A549 (cell line): Measurements from ENCODE around the gene FZD1. TPM values are rescaled to one million over a fixed set of nuclear protein-coding genes. Genes with fewer than 3 reads are reported as not detected.

ENCODE experiments used
- ATAC-seq, 2 experiments: fragments of 200-7000 bp in 1 of 2; fragments of >200 bp in 1 of 2; cut with Nextera tagmentation in 1 of 2; cut with Tn5 transposase in 1 of 2; 3 replicates each; pipeline versions ENCODE4 v1.8.0 to v1.9.1; 2018 to 2020; ENCODE audit warnings: mild to moderate bottlenecking in 1 of 2, moderate library complexity in 1 of 2
- CTCF ChIA-PET: fragments of 300-600 bp; sonication (Branson Sonifier 250); formaldehyde crosslinking; extraction: SDS; loops from one replicate; lab custom pipeline; 2021; ENCODE audit warnings: antibody characterized with exemption, inconsistent platforms; lab: Yijun Ruan, JAX
- POLR2A ChIA-PET: fragments of 350-600 bp; formaldehyde crosslinking; extraction: SDS; loops from one replicate; lab custom pipeline; 2021; ENCODE audit warnings: antibody characterized with exemption, inconsistent platforms; lab: Yijun Ruan, JAX
- DNase-seq, 2 experiments: peaks; one replicate each; pipeline versions ENCODE4 v3.0.0 to v3.0.0-alpha.2; 2011 to 2016; ENCODE audit warnings: low read depth in 1 of 2, low spot score in 1 of 2
- FAIRE-seq: peaks from 2 replicates; lab custom pipeline; 2011; peaks lifted over from hg19 to GRCh38; lab: Jason Lieb, UNC
- H3K27ac ChIP-seq, 2 experiments: fragments of >200 bp; sonication (Bioruptor Twin); formaldehyde crosslinking; 3 replicates each; pipeline ENCODE4 v1.5.1; 2016 to 2017
- H3K4me1 ChIP-seq: fragments of >200 bp; sonication (Bioruptor Twin); formaldehyde crosslinking; 3 replicates; pipeline ENCODE4 v1.6.1; 2016
- H3K4me2 ChIP-seq: fragments of >200 bp; sonication (Bioruptor Twin); formaldehyde crosslinking; 3 replicates; pipeline ENCODE4 v1.6.1; 2016
- H3K4me3 ChIP-seq: fragments of >200 bp; sonication (Bioruptor Twin); formaldehyde crosslinking; 3 replicates; pipeline ENCODE4 v1.5.1; 2016
- H3K9me3 ChIP-seq: fragments of >200 bp; sonication (Bioruptor Twin); formaldehyde crosslinking; 3 replicates; pipeline ENCODE4 v1.6.1; 2016
- BCL3 ChIP-seq: fragments of >200 bp; sonication (Bioruptor Twin); formaldehyde crosslinking; IDR thresholded peaks from 3 replicates; pipeline ENCODE4 v1.6.1; 2016
- HDAC2 ChIP-seq: fragments of 200-600 bp; sonication (generic); IDR thresholded peaks from 2 replicates; pipeline ENCODE4 v1.6.1; 2016
- HOXA7 ChIP-seq: fragments of 250-450 bp; sonication (Bioruptor Pico); IDR thresholded peaks from 2 replicates; pipeline ENCODE4 v1.5.0; 2020; ENCODE audit warnings: mild to moderate bottlenecking, moderate library complexity
- JUN ChIP-seq, 2 experiments: fragments of >200 bp; sonication (Bioruptor Twin); formaldehyde crosslinking; IDR thresholded peaks; 2 replicates in 1 of 2; 3 replicates in 1 of 2; pipeline ENCODE4 v1.6.1; 2016 to 2017
- MAFK ChIP-seq: fragments of 450-650 bp; IDR thresholded peaks from 2 replicates; pipeline ENCODE4 v1.6.1; 2014; ENCODE audit not compliant: partially characterized antibody
- MAZ ChIP-seq: fragments of 150-350 bp; IDR thresholded peaks from 2 replicates; pipeline ENCODE4 v1.6.1; 2014; ENCODE audit warnings: antibody characterized with exemption, low read depth, low read length, borderline replicate concordance
- PHF8 ChIP-seq: fragments of 200-600 bp; sonication (generic); IDR thresholded peaks from 2 replicates; pipeline ENCODE4 v1.6.1; 2016; ENCODE audit warnings: low read depth, mild to moderate bottlenecking, antibody characterized with exemption, moderate library complexity, borderline replicate concordance
- POLR2A ChIP-seq: IDR thresholded peaks from 2 replicates; pipeline ENCODE4 v1.6.1; 2012; ENCODE audit warnings: mild to moderate bottlenecking, low read length
- POLR2AphosphoS2 ChIP-seq: conservative IDR thresholded peaks from 2 replicates; pipeline ENCODE4 v1.6.1; 2012; ENCODE audit warnings: low read length, improper control_type of control experiment, inconsistent platforms
- RAD21 ChIP-seq, 2 experiments: fragments of >200 bp in 1 of 2; sonication (Bioruptor Twin) in 1 of 2; formaldehyde crosslinking in 1 of 2; IDR thresholded peaks in 1 of 2; conservative IDR thresholded peaks in 1 of 2; 2 replicates in 1 of 2; 3 replicates in 1 of 2; pipeline ENCODE4 v1.6.1; 2012 to 2018; ENCODE audit warnings: inconsistent platforms in 1 of 2
- REST ChIP-seq: fragments of 200-600 bp; sonication (generic); IDR thresholded peaks from 2 replicates; pipeline ENCODE4 v1.6.1; 2016; ENCODE audit warnings: antibody characterized with exemption, mild to moderate bottlenecking, moderate library complexity
- RNF2 ChIP-seq: fragments of 200-600 bp; sonication (generic); IDR thresholded peaks from 2 replicates; pipeline ENCODE4 v1.6.1; 2016; ENCODE audit warnings: low read depth, mild to moderate bottlenecking, antibody characterized with exemption, moderate library complexity, borderline replicate concordance
- USF2 ChIP-seq: fragments of 450-650 bp; IDR thresholded peaks from 2 replicates; pipeline ENCODE4 v1.6.1; 2014; ENCODE audit warnings: antibody characterized with exemption
- ZC3H11A ChIP-seq: fragments of 450-650 bp; IDR thresholded peaks from 2 replicates; pipeline ENCODE4 v1.6.1; 2014; ENCODE audit warnings: antibody characterized with exemption, mild to moderate bottlenecking
- WGBS: methylation state at CpG from one replicate; pipeline ENCODE4 v1.1.6; 2017; ENCODE audit errors: missing lambda C conversion rate; 5-methylcytosine and 5-hydroxymethylcytosine counted together
- polyA plus RNA-seq, 4 experiments: library from polyadenylated mRNA; depleted of rRNA in 3 of 4; stranded (reverse); fragments of >200 nt; fragmentation: RNase III in 1 of 4; extraction: RNeasy Plus Mini Kit Qiagen cat#74134 plus additional on column Dnase treatment in 1 of 4; gene quantifications; 2 replicates in 3 of 4; 3 replicates in 1 of 4; pipeline ENCODE4 v1.2.3, GENCODE V29; 2011 to 2017
- TF ChIP-seq, protein P1 (sequence below): fragments of 150-350 bp; IDR thresholded peaks from 2 replicates; pipeline ENCODE4 v1.6.1; 2014; ENCODE audit warnings: low read depth, mild to moderate bottlenecking, low read length

Gene FZD1
- polyA plus RNA-seq, 2 of the 4 experiments (the other 2 are of a cell fraction): 1.4 TPM

GRCh38 chr7:91233212-91233611 lies 31.0 kb upstream of the FZD1 start:
- POLR2A ChIA-PET: no interaction called here
- CTCF ChIA-PET: no interaction called here
- WGBS: 29% methylated on average over 8 of the region's 8 CpGs

GRCh38 chr7:91235211-91235832 lies 28.9 kb upstream of the FZD1 start:
- no peak for DNase-seq
- Histone ChIP-seq H3K4me3 (no peak overlapping the region), H3K4me1 (no peaks in the 10 kb centered on the region), H3K9me3 (no peaks in the 10 kb centered on the region), H3K27ac (no peak overlapping the region), H3K4me2 (no peak overlapping the region)
- ATAC-seq: no peak
- TF ChIP-seq RAD21 (conservative IDR thresholded peaks at IDR 0.05 in 1 of 2, IDR thresholded peaks at IDR 0.05 in 1 of 2): no peak
- TF ChIP-seq HOXA7 (CRISPR knock-in tag): no peak
- no peak for TF ChIP-seq USF2
- TF ChIP-seq ZC3H11A: no peak
- no peak for TF ChIP-seq PHF8
- TF ChIP-seq JUN (IDR thresholded peaks at IDR 0.05): no peak
- TF ChIP-seq MAZ: no peak
- TF ChIP-seq, protein P1, sequence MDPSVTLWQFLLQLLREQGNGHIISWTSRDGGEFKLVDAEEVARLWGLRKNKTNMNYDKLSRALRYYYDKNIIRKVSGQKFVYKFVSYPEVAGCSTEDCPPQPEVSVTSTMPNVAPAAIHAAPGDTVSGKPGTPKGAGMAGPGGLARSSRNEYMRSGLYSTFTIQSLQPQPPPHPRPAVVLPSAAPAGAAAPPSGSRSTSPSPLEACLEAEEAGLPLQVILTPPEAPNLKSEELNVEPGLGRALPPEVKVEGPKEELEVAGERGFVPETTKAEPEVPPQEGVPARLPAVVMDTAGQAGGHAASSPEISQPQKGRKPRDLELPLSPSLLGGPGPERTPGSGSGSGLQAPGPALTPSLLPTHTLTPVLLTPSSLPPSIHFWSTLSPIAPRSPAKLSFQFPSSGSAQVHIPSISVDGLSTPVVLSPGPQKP: no peak
- no peak for TF ChIP-seq POLR2A
- TF ChIP-seq REST: no peak
- no peak for TF ChIP-seq RNF2
- no peak for TF ChIP-seq POLR2AphosphoS2
- 43% methylated on average over 6 of the region's 6 CpGs for WGBS
- FAIRE-seq: no peak
- POLR2A ChIA-PET: no interaction called here
- CTCF ChIA-PET: interaction anchor here (0.5 kb wide), 1 partner anchor 432 kb away, joined by 6 read pairs; no protein-coding TSS in a partner anchor

More at GRCh38 chr7:91233212-91233611, 31.0 kb upstream of the FZD1 start:
- FAIRE-seq (no peak), DNase-seq (no peak), ATAC-seq (no peak)
- no peak overlapping the region for H3K4me3 ChIP-seq
- no peaks in the 10 kb centered on the region for H3K4me1 ChIP-seq
- H3K9me3 ChIP-seq: no peaks in the 10 kb centered on the region
- no peak overlapping the region for H3K27ac ChIP-seq
- TF ChIP-seq HDAC2 (no peak), MAZ (no peak), MAFK (no peak), BCL3 (no peak)
- no peak overlapping the region for H3K4me2 ChIP-seq
